Skeletal muscle tissue (tissue), 4 donors: ENCODE measurements around the gene ALPP. TPM values are rescaled to one million over a fixed set of nuclear protein-coding genes. Genes with fewer than 3 reads are reported as not detected.
"Not testable (repeated sequence)": the region's sequence is repeated elsewhere in the genome, so short reads cannot be mapped to it uniquely, and the experiment has no call there.

Experiments used
- H3K27ac ChIP-seq: one replicate; pipeline ENCODE4 v1.7.0; 2013; ENCODE audit warnings: mild to moderate bottlenecking, low read depth, low read length, inconsistent platforms
- H3K27me3 ChIP-seq, 3 donors: one replicate each; pipeline ENCODE4 v1.7.0; 2013; ENCODE audit warnings: low read length in 3 of 3; ENCODE audit not compliant: control insufficient read depth in 3 of 3, insufficient read depth in 3 of 3
- H3K36me3 ChIP-seq, 3 donors: one replicate each; pipeline ENCODE4 v1.7.0; 2013; ENCODE audit warnings: low read length in 3 of 3; ENCODE audit not compliant: control insufficient read depth in 3 of 3, insufficient read depth in 3 of 3
- H3K4me1 ChIP-seq, 3 donors: one replicate each; pipeline ENCODE4 v1.7.0; 2013; ENCODE audit warnings: low read length in 3 of 3, mild to moderate bottlenecking in 3 of 3; ENCODE audit not compliant: control insufficient read depth in 3 of 3, insufficient read depth in 3 of 3
- H3K4me3 ChIP-seq, 3 donors: one replicate each; pipeline ENCODE4 v1.7.0; 2013; ENCODE audit warnings: low read length in 3 of 3
- H3K9ac ChIP-seq, 3 donors: one replicate each; pipeline ENCODE4 v1.7.0; 2013; ENCODE audit warnings: low read length in 3 of 3, mild to moderate bottlenecking in 3 of 3, moderate library complexity in 2 of 3, low read depth in 1 of 3
- H3K9me3 ChIP-seq, 3 donors: one replicate each; pipeline ENCODE4 v1.7.0; 2013; ENCODE audit warnings: low read length in 3 of 3; ENCODE audit not compliant: control insufficient read depth in 3 of 3
- total RNA-seq: library from RNA; depleted of rRNA; stranded (reverse); fragments of >200 nt; gene quantifications from one replicate; pipeline ENCODE4 v1.2.3, GENCODE V29; 2014
- donor health status: Osteomylitis.

ALPP gene
- total RNA-seq, 1 donor from 2014 or later = not detected

GRCh38 chr2:232334885-232335205 is 43.7 kb upstream of the ALPP start:
- not testable (repeated sequence) for H3K4me1 ChIP-seq, H3K27ac ChIP-seq, H3K9me3 ChIP-seq, H3K4me3 ChIP-seq, H3K27me3 ChIP-seq, H3K9ac ChIP-seq, H3K36me3 ChIP-seq

GRCh38 chr2:232335206-232335858 is 43.2 kb upstream of the ALPP start:
- H3K4me1 ChIP-seq, H3K9me3 ChIP-seq, H3K27me3 ChIP-seq, H3K4me3 ChIP-seq, H3K36me3 ChIP-seq, H3K27ac ChIP-seq, H3K9ac ChIP-seq: not testable (repeated sequence)

DNA sequence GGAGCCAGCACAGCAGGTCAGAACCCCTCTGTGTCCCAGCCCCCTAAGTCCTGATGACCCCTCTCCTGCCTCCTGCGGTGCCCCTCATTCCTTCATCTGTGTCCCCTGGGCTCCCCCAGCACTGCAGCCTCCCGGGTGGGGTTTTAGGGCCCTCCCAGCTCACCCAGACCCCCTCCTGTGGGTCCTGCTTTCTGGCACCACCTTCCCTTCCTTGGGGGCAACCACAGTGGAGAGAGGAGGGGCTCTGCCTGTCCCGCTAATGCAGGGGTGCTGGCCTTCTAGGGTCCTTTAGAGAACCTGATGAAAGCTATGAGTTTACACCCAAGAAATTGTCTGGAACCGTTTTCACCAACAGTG is 42.7 kb upstream of the ALPP start:
- Histone ChIP-seq H3K4me1 (peaks cover 0 to 3% (median 0%) of the 10 kb centered on the region in 3 donors), H3K36me3 (peaks cover 0 to 2% (median 2%) of the 10 kb centered on the region in 3 donors), H3K27me3 (no peaks in the 10 kb centered on the region), H3K9me3 (no peaks in the 10 kb centered on the region), H3K27ac (no peak overlapping the region), H3K9ac (no peak overlapping the region), H3K4me3 (no peak overlapping the region)

DNA sequence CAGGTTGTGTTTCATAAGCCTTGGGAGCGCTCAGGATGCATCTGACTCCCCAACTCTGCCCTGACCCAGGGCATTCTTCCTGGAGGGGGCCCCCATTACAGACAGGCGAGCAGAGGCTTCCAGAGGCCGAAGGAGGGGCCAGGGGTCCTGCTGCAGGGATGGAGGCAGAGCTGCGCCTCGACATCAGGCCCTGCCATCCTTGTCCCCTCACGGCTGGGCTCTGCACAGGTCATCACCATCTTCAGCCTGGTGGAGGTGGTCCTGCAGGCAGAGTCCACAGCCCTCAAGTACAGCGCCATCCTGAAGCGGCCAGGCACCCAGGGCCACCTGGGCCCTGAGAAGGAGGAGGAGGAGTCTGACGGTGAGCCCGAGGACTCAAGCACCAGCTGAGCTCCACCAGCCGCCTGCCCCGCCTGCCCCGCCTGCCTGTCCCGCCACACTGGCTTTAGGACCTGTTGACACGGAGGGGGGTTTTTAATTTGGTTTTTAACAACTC is 42.3 kb upstream of the ALPP start:
- no peak overlapping the region for H3K27ac ChIP-seq
- no peak overlapping the region for H3K9ac ChIP-seq
- H3K4me3 ChIP-seq = no peak overlapping the region
- peaks cover 0 to 2% (median 2%) of the 10 kb centered on the region in 3 donors for H3K36me3 ChIP-seq
- H3K27me3 ChIP-seq = no peaks in the 10 kb centered on the region
- H3K4me1 ChIP-seq = no peaks in the 10 kb centered on the region
- H3K9me3 ChIP-seq = no peaks in the 10 kb centered on the region

DNA sequence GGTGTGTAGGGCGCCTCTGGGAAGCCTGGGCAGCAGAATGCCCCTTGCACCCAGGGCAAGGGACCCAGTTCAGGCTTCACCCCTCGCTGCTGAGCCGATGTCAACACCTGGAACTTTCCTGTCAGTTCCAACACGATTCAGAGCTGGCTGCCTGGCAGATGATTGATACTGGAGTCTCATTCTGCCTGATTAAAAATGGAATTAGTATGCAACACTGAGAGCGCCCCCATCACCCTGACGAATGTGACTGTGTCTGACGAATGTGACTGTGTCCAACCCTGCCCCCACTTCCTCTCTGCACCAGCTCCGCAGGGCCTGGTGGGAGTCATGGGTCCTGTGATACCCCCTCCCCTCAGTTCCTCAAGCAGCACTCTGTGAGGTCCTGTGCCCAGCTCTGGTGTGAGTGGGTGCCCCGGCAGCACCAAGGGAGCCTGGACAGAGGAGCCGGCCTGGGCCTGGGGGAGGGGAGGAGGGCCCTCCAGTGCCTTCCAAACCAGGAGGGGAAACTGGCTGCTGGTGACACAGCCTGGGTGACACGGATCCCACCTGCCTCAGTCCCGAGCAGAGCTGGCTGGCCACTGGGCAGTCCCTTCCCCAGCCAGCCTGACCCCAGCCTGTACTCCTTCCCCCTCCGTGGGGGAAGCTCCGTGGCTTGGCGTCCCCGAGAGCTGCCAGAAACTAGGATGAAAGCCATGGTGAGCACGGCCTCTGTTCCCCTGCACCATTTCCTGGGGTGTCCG is 41.4 kb upstream of the ALPP start:
- Histone ChIP-seq H3K36me3 (peaks cover 0 to 2% (median 2%) of the 10 kb centered on the region in 3 donors), H3K27me3 (no peaks in the 10 kb centered on the region), H3K27ac (no peak overlapping the region), H3K4me3 (no peak overlapping the region), H3K4me1 (no peaks in the 10 kb centered on the region), H3K9me3 (no peaks in the 10 kb centered on the region), H3K9ac (no peak overlapping the region)

- not testable (repeated sequence) for H3K9me3 ChIP-seq, H3K27ac ChIP-seq, H3K9ac ChIP-seq, H3K4me3 ChIP-seq, H3K4me1 ChIP-seq, H3K27me3 ChIP-seq, H3K36me3 ChIP-seq
Observed at GRCh38 chr2:232338094-232338758, 40.3 kb upstream of the ALPP start.

- Histone ChIP-seq H3K4me3 (no peak overlapping the region), H3K36me3 (peaks cover 0 to 2% (median 2%) of the 10 kb centered on the region in 3 donors), H3K27me3 (peaks cover 0 to 4% (median 0%) of the 10 kb centered on the region in 3 donors), H3K27ac (no peak overlapping the region), H3K9me3 (no peaks in the 10 kb centered on the region), H3K9ac (no peak overlapping the region), H3K4me1 (no peaks in the 10 kb centered on the region)
Observed at GRCh38 chr2:232338759-232339106, 39.8 kb upstream of the ALPP start.

DNA sequence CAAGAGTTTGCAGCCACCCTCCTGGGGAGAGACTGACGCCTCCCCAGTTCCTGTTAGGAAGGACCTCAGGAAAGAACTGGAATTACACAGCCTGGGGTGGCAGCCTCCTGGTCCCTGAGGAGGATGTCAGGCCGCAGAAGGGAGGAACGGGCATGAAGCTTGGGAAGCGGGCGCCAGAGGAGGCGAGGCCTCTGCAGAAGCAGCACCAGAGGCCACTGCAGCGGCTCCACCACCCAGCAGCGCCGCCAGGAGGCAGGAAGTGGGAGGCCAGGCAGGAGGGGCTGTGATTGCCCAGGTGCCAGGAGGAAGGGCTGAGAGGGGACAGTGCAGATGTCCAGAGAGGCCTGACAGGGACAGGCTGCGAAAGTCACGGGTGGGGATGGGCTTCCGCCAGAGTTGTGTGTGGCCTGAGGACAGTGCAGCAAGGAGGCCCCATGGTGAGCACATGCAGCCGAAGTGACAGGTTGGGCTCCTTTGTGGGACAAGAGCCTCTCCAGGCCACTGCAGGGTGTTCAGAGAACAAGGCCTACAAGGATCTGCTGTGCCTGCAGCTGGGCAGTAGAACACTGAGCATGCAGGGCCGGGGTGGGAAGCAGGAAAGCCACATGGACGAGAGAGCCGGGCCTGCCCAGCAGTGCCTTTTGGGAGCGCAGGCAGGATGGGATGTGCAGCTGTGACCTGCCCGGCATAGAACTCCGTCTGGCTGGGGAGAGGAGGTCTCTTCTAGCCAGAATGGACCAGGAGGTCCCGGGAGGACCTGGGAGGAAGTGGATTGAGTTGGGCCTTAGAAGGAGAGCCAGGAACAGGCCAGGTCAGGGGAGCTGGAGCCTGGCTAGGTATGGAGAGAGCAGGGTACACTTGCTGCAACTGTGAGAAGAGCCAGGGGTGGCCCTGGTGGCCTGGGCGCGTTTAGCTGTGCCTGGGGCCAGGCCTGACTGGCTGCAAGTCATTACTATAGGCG is 39.1 kb upstream of the ALPP start:
- Histone ChIP-seq H3K4me3 (no peak overlapping the region), H3K36me3 (peaks cover 0 to 2% (median 0%) of the 10 kb centered on the region in 3 donors), H3K27ac (no peak overlapping the region), H3K4me1 (no peaks in the 10 kb centered on the region), H3K9me3 (no peaks in the 10 kb centered on the region), H3K27me3 (peaks cover 0 to 4% (median 0%) of the 10 kb centered on the region in 3 donors), H3K9ac (no peak overlapping the region)

DNA sequence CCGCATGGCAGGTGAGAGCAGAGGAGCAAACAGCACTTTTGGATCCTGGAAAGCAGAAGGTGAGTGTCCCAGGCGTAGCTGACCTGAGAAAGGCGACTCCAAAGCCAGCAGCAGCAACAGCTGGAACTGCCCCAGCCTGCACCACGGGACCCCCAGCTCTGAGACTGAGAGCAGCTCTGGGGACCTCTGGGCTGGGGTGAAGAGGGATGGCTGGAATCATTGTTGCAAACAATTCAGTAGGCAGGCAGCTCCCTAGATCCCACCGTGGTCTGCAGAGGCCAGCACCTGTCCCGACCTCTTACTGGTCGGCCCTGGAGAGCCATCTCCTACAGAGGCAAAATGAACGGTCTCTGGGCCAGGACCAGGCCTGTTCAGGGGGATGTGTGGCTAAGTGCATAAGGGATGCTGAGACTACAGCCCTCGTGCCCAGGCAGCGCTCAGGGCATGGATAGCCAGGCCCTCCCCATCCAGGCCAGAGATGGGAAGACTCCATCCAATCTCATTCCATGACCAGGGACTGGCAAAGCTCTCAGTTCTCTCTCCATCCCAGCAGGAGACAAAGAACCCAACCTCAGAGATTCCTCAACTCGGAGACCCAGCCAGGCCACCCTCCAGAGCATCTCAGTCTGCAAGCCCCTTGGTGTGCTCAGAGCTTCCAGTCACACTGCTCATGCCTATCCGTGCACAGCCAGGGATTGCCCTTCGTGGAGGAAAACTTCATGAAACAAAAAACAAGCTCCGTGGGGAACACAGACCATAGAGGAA is 38.2 kb upstream of the ALPP start:
- H3K36me3 ChIP-seq = peaks cover 0 to 2% (median 0%) of the 10 kb centered on the region in 3 donors
- no peaks in the 10 kb centered on the region for H3K9me3 ChIP-seq
- no peaks in the 10 kb centered on the region for H3K4me1 ChIP-seq
- H3K4me3 ChIP-seq = no peak overlapping the region
- peaks cover 0 to 4% (median 3%) of the 10 kb centered on the region in 3 donors for H3K27me3 ChIP-seq
- no peak overlapping the region for H3K27ac ChIP-seq
- no peak overlapping the region for H3K9ac ChIP-seq
